GM23248 (cell line): Measurements from ENCODE around the gene AIP.

ENCODE experiments used
- EZH2 ChIP-seq: fragments of 200-600 bp; sonication (generic); IDR thresholded peaks from 2 replicates; pipeline ENCODE4 v1.6.1; 2018; ENCODE audit warnings: antibody characterized with exemption, mild to moderate bottlenecking; ENCODE audit not compliant: insufficient read depth, poor library complexity, severe bottlenecking
- EZH2phosphoT487 ChIP-seq: fragments of 200-600 bp; sonication (generic); IDR thresholded peaks from 2 replicates; pipeline ENCODE4 v1.6.1; 2018; ENCODE audit warnings: antibody characterized with exemption, moderate library complexity, mild to moderate bottlenecking, low read depth; ENCODE audit not compliant: insufficient read depth

GRCh38 chr11:67441731-67442351, 41.0 kb upstream of the AIP start:
- TF ChIP-seq EZH2phosphoT487 = no peak
- TF ChIP-seq EZH2 = no peak
